HepG2 (cell line): ENCODE results near the gene LRP2. TPM values are rescaled to one million over a fixed set of nuclear protein-coding genes. Genes with fewer than 3 reads are reported as not detected.

Experiments used
- AFF4 ChIP-seq: sonication (generic); formaldehyde crosslinking; IDR thresholded peaks from 2 replicates; pipeline ENCODE4 v1.4.0; 2020; ENCODE audit warnings: missing genetic modification reagents
- FOXJ3 ChIP-seq: sonication (generic); formaldehyde crosslinking; IDR thresholded peaks from 2 replicates; pipeline ENCODE4 v1.4.0; 2020; ENCODE audit warnings: missing genetic modification reagents, mild to moderate bottlenecking, borderline replicate concordance
- MAZ ChIP-seq, 2 experiments: sonication (generic) in 1 of 2; formaldehyde crosslinking in 1 of 2; IDR thresholded peaks; 2 replicates each; pipeline versions ENCODE4 v1.5.0 to v1.6.1; 2012 to 2020; ENCODE audit warnings: low read depth in 2 of 2, mild to moderate bottlenecking in 2 of 2, borderline replicate concordance in 1 of 2, improper control_type of control experiment in 1 of 2, low read length in 1 of 2, missing genetic modification reagents in 1 of 2, moderate library complexity in 1 of 2
- RBM39 ChIP-seq: fragments of 200-400 bp; formaldehyde crosslinking; IDR thresholded peaks from one replicate; pipeline ENCODE4 v1.6.1; 2018; ENCODE audit warnings: antibody characterized with exemption, mild to moderate bottlenecking, low read depth, low read length; ENCODE audit not compliant: poor library complexity, severe bottlenecking
- ZBTB33 ChIP-seq: sonication (generic); formaldehyde crosslinking; IDR thresholded peaks from 2 replicates; pipeline ENCODE4 v1.4.0; 2020; ENCODE audit warnings: missing genetic modification reagents
- ZBTB4 ChIP-seq: sonication (generic); formaldehyde crosslinking; IDR thresholded peaks from 2 replicates; pipeline ENCODE4 v1.4.0; 2020; ENCODE audit warnings: missing genetic modification reagents, mild to moderate bottlenecking, borderline replicate concordance
- ZNF10 ChIP-seq: sonication (generic); formaldehyde crosslinking; IDR thresholded peaks from 2 replicates; pipeline ENCODE4 v1.4.0; 2020; ENCODE audit warnings: mild to moderate bottlenecking, low read depth, missing genetic modification reagents, borderline replicate concordance
- ZNF615 ChIP-seq: sonication (generic); formaldehyde crosslinking; IDR thresholded peaks from 2 replicates; pipeline ENCODE4 v1.5.0; 2020; ENCODE audit warnings: mild to moderate bottlenecking, missing genetic modification reagents, borderline replicate concordance
- ZNF737 ChIP-seq: sonication (generic); formaldehyde crosslinking; IDR thresholded peaks from 2 replicates; pipeline ENCODE4 v1.5.0; 2020; ENCODE audit warnings: missing genetic modification reagents, mild to moderate bottlenecking, borderline replicate concordance
- polyA plus RNA-seq, 8 experiments: library from polyadenylated mRNA; depleted of rRNA in 3 of 8; stranded (reverse) in 7 of 8; unstranded in 1 of 8; fragments of >200 nt; fragmentation: Illumina TruSeq in 4 of 8; extraction: Trizol in 4 of 8; gene quantifications; 2 replicates each; pipeline versions ENCODE4 v1.2.1 to v1.2.3, GENCODE V29; 2011 to 2016; ENCODE audit warnings: low read depth in 4 of 8, missing spikeins in 1 of 8, mixed read lengths in 1 of 8; ENCODE audit not compliant: insufficient read depth in 1 of 8
- total RNA-seq, 5 experiments: library from RNA; depleted of rRNA; stranded (reverse); fragments of >200 nt; fragmentation: Illumina TruSeq; extraction: Trizol; gene quantifications; 2 replicates each; pipeline ENCODE4 v1.2.3, GENCODE V29; 2016; ENCODE audit warnings: low read depth in 1 of 5
- TF ChIP-seq, protein P1 (sequence below): sonication (generic); formaldehyde crosslinking; IDR thresholded peaks from 2 replicates; pipeline ENCODE4 v1.4.0; 2020; ENCODE audit warnings: missing genetic modification reagents
- TF ChIP-seq, protein P2 (sequence below): sonication (generic); formaldehyde crosslinking; IDR thresholded peaks from 2 replicates; pipeline ENCODE4 v1.8.1; 2022; ENCODE audit warnings: low read depth, mild to moderate bottlenecking, missing genetic modification reagents

Gene LRP2
- total and polyA plus RNA-seq, 2 of the 13 experiments (the other 11 are each of a cell fraction or from before 2014, with no cell fraction given) = 0.03 to 0.15 TPM

DNA sequence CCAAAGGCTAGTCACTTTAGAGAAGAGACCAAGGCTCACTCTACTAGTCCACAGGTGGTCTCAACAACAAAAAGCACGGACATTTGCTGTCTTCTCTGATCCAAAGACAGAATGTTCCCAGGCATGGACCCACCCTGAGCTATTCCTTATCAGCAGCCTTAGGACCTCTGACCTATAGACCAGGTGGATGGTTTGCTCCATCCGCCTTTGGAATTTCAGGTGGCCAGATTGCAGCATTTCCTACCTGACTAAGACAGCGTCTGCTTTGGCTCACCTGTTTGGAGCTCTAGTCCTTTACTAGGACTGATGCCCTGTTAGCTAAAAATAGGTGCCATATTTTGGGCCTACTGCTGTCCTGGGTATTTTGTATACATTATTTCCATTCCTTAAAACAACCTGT, 44.6 kb upstream of the LRP2 start (continued):
- TF ChIP-seq AFF4 (CRISPR knock-in tag) (no peak), RBM39 (no peak), ZNF615 (CRISPR knock-in tag) (no peak), MAZ (IDR thresholded peaks at IDR 0.05; ENCODE audit: borderline replicate concordance, low read depth, low read length) (no peak), MAZ (CRISPR knock-in tag; IDR thresholded peaks at IDR 0.05; ENCODE audit: low read depth) (no peak), ZNF737 (CRISPR knock-in tag) (no peak), ZBTB33 (CRISPR knock-in tag) (no peak), ZNF10 (CRISPR knock-in tag) (no peak), FOXJ3 (CRISPR knock-in tag) (no peak), ZBTB4 (CRISPR knock-in tag) (no peak)
- TF ChIP-seq, protein P1, sequence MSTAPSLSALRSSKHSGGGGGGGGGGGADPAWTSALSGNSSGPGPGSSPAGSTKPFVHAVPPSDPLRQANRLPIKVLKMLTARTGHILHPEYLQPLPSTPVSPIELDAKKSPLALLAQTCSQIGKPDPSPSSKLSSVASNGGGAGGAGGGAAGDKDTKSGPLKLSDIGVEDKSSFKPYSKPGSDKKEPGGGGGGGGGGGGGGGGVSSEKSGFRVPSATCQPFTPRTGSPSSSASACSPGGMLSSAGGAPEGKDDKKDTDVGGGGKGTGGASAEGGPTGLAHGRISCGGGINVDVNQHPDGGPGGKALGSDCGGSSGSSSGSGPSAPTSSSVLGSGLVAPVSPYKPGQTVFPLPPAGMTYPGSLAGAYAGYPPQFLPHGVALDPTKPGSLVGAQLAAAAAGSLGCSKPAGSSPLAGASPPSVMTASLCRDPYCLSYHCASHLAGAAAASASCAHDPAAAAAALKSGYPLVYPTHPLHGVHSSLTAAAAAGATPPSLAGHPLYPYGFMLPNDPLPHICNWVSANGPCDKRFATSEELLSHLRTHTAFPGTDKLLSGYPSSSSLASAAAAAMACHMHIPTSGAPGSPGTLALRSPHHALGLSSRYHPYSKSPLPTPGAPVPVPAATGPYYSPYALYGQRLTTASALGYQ (CRISPR knock-in tag) = no peak
- TF ChIP-seq, protein P2, sequence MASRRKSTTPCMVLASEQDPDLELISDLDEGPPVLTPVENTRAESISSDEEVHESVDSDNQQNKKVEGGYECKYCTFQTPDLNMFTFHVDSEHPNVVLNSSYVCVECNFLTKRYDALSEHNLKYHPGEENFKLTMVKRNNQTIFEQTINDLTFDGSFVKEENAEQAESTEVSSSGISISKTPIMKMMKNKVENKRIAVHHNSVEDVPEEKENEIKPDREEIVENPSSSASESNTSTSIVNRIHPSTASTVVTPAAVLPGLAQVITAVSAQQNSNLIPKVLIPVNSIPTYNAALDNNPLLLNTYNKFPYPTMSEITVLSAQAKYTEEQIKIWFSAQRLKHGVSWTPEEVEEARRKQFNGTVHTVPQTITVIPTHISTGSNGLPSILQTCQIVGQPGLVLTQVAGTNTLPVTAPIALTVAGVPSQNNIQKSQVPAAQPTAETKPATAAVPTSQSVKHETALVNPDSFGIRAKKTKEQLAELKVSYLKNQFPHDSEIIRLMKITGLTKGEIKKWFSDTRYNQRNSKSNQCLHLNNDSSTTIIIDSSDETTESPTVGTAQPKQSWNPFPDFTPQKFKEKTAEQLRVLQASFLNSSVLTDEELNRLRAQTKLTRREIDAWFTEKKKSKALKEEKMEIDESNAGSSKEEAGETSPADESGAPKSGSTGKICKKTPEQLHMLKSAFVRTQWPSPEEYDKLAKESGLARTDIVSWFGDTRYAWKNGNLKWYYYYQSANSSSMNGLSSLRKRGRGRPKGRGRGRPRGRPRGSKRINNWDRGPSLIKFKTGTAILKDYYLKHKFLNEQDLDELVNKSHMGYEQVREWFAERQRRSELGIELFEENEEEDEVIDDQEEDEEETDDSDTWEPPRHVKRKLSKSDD = no peak
